Measurements from ENCODE around the gene CREB5.

The CREB5 gene

GRCh38 chr7:28434510-28434909 is 22.2 kb downstream of the CREB5 start:
- no peak for DNase-seq (ENCODE audit: low read depth in 2 of 2, low spot score in 1 of 2)

- no peak for DNase-seq (ENCODE audit: low read depth in 2 of 2, low spot score in 1 of 2)
Observed at GRCh38 chr7:28435152-28435551, 22.8 kb downstream of the CREB5 start.

DNA sequence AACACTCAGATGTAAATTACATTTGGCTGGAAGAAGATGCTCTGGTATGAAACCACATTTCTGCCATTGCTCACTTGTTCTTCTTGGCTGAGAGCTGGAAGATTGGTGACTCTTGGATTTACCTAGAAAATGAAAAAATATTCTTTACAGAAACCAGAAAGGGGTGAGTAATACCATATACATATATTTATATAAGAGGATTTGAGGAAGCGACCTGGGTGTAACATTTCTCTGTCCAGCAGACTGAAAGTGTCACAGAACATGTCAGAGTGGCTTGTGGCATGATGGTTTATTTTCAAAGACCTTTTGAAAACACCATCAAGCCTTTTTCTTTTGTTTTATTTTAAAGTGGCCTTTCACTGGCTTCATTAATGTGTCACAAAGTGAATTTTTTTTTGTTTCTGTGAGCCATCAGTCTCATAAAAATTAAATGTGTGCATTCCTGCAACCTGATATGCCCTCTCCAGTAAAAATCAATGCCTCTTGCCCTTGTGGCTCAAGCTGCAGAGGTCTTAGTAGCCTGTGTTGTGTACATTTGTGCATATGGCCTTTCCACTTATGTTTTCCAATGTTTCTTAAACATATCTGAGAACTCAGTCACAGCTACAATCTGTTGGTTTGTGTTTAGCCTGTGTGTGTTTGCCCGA is 23.5 kb downstream of the CREB5 start:
- DNase-seq (ENCODE audit: low read depth in 2 of 2, low spot score in 1 of 2): no peak

DNA sequence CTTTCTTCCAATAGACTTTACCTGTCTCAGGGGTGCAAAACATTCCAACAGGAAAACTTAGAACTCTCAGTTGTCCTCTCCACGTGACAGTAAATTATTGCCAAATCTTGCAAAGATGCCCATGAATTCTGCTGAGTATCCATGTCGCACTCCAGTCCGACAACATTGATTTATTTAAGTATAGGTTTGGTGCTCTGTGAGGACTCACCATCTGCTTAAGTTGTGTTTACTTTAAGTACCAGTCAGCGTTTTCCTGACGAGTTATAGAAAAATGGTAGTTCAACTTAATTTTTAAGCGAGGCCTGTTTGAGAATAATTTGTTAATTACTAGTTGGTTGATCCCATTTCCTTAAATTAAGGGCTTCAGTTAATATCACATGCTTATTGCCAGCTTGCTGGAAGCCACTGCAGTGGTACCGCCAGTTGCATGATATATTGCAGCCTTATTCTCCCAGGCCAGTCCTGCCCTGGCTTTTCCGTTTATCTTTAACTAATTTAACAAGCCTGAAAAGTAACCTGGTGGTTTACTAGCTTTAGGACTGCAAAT is 27.8 kb downstream of the CREB5 start:
- no peak for DNase-seq (ENCODE audit: low read depth in 2 of 2, low spot score in 1 of 2)

DNA sequence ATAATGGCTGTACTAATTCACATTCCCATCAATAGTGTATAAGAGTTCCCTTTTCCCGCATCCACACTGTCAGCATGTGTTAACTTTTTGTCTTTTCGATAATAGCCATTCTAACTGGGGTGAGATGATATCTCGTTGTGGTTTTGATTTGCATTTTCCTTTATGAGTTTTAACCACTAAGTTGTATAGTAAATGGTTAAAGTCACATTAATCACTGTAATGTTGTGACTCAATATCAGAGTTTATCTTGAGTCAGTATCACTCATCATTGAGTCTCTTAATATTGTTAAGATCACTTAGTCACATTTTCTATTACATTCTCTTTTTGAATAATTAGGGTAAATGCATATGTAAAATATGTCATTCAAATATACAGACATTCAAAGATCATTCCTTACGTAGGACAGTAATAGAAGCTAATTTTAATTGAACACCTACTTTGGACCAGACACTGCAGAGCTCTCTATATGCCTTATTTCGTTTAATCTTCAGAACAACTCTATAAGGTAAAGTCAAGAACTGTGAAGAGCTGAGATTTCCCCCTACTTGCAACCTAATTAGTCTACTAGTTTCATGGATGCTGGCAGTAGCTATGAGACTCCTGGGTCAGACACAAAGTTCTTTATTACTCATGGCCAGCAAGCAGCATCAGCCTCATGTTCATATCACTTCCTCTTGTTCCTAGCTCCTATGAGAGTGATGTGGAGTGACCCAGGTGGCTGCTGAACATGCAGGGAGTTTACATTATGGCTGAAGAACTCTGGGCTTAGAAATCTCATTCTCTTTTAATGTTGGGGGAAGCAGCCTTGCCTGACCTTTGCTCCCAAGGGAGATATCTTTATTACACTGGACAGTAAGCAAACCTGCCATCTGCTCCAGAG is 30.5 kb downstream of the CREB5 start:
- no peak for DNase-seq (ENCODE audit: low read depth in 2 of 2, low spot score in 1 of 2)

DNA sequence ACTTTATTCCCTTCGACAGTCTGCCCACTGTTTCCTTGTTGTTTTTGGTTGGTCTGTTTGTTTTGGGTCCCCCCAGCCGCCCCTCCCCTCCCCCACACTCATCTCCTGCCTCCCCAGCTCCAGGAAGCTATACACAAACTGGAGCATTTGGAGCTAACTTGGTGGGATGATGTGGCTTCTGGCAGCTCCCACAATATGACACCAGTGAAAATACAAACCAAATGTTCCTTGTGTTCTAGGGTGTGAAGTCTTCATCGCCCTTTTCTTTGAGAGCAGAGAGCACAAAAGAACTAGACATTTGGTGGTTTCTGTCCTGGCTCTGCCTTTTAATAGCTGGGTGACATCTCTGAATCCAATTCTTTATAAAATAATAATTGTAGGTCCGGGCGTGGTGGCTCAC is 33.8 kb downstream of the CREB5 start:
- DNase-seq (ENCODE audit: low read depth in 2 of 2, low spot score in 1 of 2): no peak

DNA sequence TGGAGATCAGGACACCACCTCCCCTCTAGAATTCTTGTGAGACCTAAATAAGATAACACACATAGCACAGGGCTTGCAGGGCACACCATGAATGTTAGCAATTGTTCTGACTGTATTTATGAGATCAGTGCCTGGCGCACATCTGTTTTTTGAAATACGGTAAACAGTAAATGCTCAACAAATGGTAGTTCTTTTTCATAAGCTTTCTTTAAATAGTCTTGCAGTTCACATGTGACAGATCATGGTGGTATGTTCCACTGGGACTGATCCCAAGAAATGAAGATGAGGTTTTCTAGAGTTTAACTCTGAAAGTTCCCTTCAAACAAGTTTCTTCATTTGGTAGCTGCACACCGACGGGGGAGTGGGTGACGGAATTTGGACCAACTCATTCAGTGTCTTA is 34.8 kb downstream of the CREB5 start:
- no peak for DNase-seq (ENCODE audit: low read depth in 2 of 2, low spot score in 1 of 2)

GRCh38 chr7:28448708-28449107 is 36.4 kb downstream of the CREB5 start:
- no peak for DNase-seq (ENCODE audit: low read depth in 2 of 2, low spot score in 1 of 2)

DNA sequence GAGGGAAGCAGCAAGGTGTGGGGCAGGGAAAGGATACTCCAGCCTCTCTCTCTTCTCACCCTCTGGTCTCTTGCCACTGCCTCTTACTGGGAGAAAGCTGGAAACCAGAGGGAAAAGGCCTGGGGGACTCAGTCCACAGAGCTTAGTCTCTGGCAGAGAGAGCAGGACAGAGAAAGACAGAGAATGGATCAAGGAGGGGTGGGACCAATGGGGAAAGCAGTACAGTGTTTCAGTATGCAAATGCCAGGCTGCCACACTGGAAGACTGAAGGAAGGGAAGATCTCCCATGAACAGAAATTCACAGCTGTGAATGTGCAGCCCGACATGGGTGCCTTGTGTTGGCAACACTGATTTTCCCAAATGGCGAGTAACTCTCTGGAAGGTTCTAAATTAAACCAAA is 40.4 kb downstream of the CREB5 start:
- DNase-seq (ENCODE audit: low read depth in 2 of 2, low spot score in 1 of 2): no peak

DNA sequence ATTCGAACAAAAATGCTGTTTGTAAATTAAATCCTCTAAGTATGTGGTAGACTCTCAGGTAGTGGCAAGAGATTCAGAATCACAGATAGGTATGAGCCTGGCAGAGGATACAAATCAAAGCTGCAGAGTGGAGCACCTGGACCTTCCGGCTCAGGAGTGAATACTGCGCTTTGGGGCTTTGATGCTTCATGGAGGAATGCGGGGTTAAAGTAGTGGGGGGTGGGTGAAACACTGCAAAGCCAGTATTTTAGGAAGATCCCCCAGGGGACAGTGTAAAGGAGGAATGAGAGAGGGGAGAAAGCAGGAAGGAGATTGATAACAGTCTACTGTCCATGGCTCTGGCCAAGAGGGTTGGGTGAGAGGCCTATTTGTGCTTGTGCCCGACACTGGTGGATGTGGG is 43.2 kb downstream of the CREB5 start:
- no peak for DNase-seq (ENCODE audit: low read depth in 2 of 2, low spot score in 1 of 2)

GRCh38 chr7:28456044-28456443 is 43.7 kb downstream of the CREB5 start:
- no peak for DNase-seq (ENCODE audit: low read depth in 2 of 2, low spot score in 1 of 2)

GRCh38 chr7:28458732-28459131 is 46.4 kb downstream of the CREB5 start:
- DNase-seq (ENCODE audit: low read depth in 2 of 2, low spot score in 1 of 2): no peak

DNA sequence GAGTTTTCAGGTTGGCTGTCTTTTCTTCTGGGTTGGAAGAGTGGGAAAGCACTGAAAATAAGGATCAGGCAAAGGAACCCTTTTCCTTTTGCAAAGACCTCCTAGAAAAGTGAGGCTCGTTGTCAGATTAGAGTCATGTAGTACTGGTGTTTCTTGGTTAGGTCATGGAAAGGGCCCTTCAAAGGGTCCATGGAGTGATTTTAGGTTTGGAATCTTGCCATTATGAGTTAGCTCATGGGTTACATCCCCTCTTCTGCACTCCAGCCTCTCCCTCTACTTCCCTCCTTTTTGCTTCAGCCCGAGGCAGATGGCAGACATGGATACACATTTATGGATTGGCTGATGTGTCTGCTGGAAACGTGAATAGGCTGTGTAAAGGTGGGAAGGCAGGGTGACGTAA is 47.0 kb downstream of the CREB5 start:
- no peak for DNase-seq (ENCODE audit: low read depth in 2 of 2, low spot score in 1 of 2)

GRCh38 chr7:28465697-28466096 is 53.4 kb downstream of the CREB5 start:
- DNase-seq (ENCODE audit: low read depth in 2 of 2, low spot score in 1 of 2): no peak

DNA sequence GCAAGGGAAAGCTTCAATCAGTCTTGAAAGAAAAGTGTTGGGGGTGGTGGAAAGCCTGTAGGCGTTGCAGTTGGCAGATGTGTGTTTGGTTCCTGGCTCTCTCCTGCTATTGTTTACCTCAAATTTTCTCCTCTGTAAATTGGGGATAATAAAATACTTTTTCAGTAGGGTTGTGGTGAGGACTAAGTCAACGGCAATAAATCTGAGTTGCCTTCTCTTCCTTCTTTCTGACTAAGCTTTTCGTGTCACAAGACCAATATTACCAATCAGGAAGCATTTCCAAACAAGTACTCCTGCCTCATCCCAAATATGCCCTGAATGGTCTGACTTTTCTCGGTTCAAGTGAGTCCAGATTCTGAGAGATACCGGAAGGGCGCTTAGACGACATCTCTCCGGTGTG is 54.0 kb downstream of the CREB5 start:
- DNase-seq (ENCODE audit: low read depth in 2 of 2, low spot score in 1 of 2): no peak

- no peak for DNase-seq (ENCODE audit: low read depth in 2 of 2, low spot score in 1 of 2)
Observed at GRCh38 chr7:28466885-28467284, 54.6 kb downstream of the CREB5 start.

DNA sequence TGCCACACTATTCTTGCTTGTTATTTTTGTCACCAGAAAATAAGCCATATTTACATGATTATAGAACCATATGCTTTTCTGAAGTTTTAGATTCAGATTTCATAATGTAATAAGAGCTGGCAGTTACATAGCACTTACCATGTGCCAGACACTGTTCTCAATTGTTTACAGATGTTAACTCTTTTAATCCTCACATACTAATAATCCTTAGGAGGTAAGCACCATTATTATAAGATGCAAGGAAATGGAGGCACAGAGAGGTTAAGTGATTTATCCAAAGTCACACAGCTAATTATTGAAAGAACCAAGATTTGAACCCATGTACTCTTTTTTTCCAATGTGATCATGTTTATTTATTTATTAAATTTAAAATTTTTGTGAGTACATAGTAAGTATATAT is 57.2 kb downstream of the CREB5 start:
- no peak for DNase-seq (ENCODE audit: low read depth in 2 of 2, low spot score in 1 of 2)

DNA sequence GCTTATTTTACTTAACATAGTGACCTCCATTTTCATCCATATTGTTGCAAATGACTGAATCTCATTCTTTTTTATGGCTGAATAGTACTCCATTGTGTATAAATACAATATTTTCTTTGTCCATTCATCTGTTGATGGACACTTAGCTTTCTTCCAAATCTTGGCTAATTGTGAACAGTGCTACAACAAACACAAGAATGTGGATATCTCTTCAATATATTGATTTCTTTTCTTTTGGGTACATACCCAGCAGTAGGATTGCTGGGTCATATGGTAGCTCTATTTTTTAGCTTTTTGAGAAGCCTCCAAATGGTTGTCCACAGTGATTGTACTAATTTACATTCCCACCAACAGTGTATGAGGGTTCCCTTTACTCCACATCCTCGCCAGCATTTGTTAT is 58.0 kb downstream of the CREB5 start:
- no peak for DNase-seq (ENCODE audit: low read depth in 2 of 2, low spot score in 1 of 2)

- DNase-seq (ENCODE audit: low read depth in 2 of 2, low spot score in 1 of 2): no peak
Observed at GRCh38 chr7:28472332-28472731, 60.0 kb downstream of the CREB5 start.

DNA sequence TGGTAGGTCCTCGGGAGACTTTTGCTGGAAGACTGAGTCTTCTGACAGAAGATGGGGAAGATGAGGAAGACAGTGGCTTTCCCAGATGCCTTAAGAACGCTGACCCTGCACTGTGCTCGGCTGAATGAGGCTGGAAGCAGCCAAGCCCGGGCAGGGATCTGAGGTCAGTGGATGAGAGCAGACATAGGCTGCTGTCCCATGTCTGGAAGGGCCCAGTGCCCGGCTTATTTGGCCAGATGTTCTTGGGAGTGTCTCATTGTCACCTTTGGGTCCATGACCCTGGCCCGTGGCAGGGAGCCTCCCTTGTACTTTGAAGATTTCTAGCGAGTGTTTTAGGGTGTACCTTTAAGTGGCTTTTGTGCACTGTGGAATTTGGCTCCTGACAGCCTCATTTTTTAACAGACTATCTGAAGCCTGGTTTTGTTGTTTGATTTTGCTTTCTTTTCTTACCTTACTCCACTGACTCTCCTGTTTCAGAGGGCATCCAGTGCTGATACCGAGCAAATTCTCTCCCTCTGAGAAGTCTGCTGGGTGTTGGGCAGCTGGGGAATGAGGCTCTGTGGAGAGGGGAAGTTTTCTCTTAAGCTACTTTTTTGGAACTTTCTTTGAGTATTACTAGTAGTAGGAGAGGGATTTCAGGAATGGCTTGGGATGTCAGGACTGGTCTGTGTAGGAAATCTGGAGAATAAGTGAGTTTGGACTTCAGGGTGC is 61.4 kb downstream of the CREB5 start:
- DNase-seq (ENCODE audit: low read depth in 2 of 2, low spot score in 1 of 2): no peak

DNA sequence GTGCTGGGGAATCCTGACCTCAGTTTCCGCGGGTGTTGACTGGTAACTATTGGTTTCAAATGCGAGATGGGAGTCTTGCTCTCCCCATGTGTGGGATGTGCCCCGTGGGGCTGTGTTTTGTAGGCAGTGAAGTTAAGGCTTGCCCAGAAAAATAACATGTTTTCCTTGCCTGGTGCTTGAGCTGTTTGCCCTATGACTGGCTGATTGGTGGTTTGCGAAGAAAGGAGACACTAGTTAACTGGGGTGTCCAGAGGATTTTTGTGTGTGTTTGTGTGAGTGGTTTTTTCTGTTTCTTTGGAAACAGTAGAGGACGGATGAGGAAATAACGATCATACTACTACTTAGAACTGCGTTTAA is 61.9 kb downstream of the CREB5 start:
- DNase-seq (ENCODE audit: low read depth in 2 of 2, low spot score in 1 of 2): no peak

- DNase-seq (ENCODE audit: low read depth in 2 of 2, low spot score in 1 of 2): no peak
Observed at GRCh38 chr7:28474640-28475039, 62.3 kb downstream of the CREB5 start.
